Activated gamma-delta T cell (primary cell): ENCODE data around the gene DGCR2.
"Not testable (repeated sequence)": the region's sequence is repeated elsewhere in the genome, so short reads cannot be mapped to it uniquely, and the experiment has no call there.

Experiments
- DNase-seq: peaks from one replicate; lab custom pipeline; 2025; lab: John Stamatoyannopoulos, UW

The DGCR2 gene

DNA sequence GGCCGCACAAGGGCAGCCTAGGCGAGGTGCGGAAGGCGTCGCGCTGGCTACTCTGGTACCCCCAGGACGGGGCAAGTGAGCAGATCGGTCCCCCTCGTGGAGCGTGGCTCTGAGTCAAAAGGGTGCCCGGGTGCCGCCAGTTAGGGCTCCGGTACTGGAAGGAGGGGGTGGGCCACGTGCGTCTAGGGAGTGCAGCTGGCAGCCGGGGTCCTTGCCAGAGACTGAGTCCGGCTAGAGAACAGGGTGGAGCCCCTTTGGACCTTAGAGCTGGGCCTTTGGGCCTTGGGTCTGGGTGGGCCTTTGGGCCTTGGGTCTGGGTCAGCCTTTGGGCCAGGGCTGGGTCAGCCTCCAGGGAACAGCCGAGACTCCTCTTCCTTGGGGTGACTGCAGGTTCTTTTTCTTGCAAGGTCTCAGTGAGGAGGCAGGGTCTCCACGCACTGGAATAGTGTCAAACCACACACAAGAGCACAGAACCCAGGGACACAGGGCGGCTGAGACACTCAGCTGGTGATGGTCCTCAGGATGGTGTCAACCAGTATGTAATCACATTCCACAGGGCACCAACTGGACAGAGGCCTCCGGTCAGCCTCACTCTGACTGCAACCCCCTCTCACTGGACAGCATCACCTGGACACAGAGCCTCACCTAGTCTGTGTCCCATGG lies 91.9 kb downstream of the DGCR2 start:
- DNase-seq: not testable (repeated sequence)

- not testable (repeated sequence) for DNase-seq
Measured at GRCh38 chr22:19029113-19030103, 92.8 kb downstream of the DGCR2 start.

DNA sequence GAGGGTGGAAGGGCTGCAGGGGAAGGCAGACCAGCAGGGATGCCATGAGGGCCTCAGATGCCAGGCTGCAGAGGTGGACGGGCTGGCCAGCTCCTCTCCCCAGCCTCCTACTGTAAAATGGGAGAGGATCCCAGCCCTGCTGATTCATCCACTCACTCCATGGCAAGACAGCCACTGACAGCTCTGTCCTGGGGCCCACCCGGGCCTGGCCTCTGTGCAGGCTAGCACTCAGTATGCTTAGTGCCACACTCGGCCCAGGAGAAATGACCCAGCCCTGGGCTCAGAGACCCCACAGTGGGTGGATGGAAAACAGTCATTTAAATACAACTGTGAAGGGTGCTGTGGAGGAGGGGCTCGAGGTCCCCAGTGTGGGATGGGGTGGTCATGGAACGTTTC lies 94.2 kb downstream of the DGCR2 start:
- not testable (repeated sequence) for DNase-seq

DNA sequence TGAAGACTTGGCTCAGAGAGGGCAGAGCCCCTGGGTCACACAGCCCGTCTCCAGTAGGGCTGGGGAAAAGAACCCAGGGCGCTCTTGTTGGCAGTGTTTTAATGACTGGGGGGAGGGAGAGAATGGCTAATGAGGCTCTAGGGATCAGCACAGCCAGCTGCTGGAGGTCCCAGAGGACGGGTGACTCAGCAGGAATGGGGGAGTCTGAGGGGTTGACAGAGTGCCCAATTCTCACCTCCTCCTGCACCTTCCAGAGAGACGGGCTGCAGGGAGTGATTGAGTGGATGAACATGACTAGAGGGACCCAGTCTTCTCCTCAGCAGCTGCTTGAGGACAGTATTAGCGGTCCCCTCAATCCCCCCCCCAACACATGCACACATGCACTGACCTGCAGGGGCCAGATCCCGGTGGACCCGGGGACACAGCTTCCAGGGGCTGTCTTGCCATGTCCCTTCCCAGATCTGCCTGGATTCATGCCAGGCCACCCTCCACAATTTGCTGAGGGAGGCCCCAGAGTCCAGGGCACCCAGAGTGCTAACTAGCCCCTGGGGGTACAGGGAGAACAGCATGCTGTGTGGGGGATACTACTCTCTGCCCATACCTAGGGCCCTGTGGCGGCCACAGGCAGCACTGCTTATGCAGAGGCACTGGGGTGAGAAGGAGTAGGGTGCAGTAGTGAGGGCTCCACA lies 94.7 kb downstream of the DGCR2 start:
- not testable (repeated sequence) for DNase-seq

- not testable (repeated sequence) for DNase-seq
Measured at GRCh38 chr22:19026080-19026479, 96.1 kb downstream of the DGCR2 start.

GRCh38 chr22:19024956-19025489 lies 97.2 kb downstream of the DGCR2 start:
- DNase-seq: not testable (repeated sequence)

DNA sequence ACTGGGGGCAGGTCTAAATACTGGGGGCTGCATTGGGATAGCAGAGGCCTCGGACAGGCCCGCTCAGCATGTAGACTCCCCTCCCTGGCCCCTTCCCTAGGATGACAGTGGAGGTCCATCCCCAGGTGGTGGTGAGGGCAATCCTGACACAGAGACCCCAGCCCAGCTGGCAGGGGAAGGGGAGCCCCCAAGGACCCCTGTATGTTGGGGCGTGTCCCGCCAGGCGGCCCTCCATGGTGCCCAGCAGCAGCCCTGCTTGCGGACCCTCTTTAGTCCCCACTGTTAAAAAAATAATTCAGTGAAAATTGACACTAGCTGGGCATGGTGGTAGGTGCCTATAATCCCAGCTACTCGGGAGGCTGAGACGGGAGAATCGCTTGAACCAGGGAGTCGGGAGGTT lies 98.3 kb downstream of the DGCR2 start:
- not testable (repeated sequence) for DNase-seq

- DNase-seq: no peak
Measured at GRCh38 chr22:19022755-19023154, 99.5 kb downstream of the DGCR2 start.

DNA sequence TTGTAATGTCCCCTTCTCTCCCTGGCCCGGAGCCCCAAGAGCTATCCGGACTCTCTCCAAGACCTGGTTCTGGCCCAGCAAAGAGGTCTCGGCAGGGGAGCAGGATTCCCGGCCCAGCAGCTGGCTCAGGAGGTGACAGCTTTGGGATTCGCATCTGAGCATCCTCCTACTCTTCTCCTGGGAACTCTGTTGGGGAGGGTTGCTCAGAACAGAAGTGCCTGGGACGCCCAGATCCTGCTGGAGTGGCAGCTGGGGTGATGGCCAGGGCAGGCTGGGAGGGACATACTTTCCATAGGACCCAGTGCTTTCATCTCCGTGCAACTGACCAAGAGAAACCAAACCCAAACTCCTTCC lies 102.6 kb downstream of the DGCR2 start:
- no peak for DNase-seq

- DNase-seq: no peak
Measured at GRCh38 chr22:19019029-19019678, 103.1 kb downstream of the DGCR2 start.

GRCh38 chr22:19018256-19018655 lies 104.0 kb downstream of the DGCR2 start:
- no peak for DNase-seq

DNA sequence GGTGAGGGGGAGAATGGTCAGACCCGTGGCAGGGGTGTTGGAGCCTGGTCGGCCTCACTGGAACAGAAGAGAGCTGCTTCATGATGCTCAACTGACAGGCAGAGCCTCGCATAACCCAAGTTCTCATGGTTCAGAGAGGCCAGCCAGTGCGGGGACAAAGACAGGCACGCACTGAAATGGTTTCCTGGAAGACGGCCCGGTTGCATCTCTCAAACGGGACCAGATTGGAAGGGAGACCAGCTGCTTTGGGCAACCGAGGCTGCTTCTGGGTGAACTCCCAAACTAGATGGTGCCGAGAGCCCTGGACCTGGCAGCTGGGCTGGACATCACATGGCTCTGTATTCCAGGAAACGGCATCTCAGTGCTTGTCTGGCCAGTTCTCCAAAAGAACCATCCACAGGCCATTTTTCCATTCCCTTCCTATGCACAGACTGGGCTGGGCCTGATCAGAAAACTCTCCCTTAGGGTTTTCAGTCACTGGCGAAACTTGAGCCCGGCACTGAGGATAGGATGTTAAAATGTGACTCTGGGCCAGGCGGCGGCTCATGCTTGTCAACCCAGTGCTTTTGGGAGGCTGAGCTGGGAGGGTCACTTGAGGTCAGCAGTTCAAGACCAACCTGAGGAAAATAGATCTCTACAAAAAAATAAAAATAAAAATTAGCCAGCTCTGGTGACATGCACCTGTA lies 106.0 kb downstream of the DGCR2 start:
- DNase-seq: no peak

DNA sequence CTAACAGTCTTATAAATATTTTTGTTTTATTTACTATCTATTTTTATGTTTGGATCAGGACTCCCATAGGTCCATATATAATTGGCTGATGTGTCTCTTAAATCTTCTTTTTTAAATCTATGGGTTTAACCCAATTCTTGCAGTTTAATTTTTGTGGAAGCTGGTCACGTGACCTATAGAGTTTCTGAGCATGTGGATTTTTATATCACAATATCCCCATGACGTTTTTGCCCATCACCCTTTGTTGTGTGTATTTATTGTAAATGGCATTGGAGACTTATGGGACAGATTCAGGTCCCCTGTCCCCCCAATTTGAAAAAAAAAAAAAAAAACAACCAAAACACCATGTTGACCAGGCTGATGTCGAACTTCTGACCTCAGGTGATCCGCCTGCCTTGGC lies 107.3 kb downstream of the DGCR2 start:
- DNase-seq: no peak

DNA sequence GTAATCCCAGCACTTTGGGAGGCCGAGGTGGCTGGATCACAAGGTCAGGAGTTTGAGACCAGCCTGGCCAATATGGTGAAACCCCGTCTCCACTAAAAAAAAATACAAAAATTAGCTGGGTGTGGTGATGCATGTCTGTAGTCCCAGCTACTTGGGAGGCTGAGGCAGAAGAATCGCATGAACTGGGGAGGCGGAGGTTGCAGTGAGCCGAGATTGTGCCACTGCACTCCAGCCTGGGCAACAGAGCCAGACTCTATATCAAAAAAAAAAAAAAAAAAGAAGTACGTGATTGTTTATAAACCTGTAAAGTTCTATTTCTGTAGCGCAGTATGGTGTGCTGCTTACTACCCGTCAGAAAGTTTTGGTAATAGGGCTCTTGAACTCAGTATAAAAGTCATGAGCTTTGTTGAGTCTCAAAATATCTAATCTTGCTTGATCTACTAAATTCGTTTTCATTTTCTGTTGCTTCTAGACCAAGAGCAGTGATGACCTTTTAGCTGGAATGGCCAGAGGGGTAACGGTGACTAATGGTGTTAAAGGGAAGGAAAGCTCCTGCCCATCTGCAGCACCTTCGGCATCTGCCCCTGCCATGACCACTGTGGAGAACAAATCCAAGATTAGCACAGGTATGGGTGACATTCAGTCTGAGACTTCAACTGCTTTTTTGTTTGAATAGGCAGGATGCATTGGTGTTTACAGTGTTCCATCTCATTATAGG lies 108.2 kb downstream of the DGCR2 start:
- not testable (repeated sequence) for DNase-seq

DNA sequence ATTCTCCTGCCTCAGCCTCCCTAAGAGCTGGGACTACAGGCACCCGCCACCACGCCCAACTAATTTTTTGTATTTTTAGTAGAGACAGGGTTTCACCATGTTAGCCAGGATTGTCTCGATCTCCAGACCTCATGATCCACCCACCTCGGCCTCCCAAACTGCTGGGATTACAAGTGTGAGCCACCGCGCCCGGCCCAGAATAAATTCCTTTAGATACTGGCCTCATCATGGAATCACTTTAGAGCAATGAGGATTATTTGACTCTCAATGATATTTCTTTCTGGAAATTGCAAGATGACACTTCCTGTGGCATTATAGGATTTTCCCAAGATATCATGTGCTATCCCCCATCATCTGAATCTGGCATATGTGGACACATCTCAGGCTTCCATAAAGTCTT lies 108.8 kb downstream of the DGCR2 start:
- not testable (repeated sequence) for DNase-seq

DNA sequence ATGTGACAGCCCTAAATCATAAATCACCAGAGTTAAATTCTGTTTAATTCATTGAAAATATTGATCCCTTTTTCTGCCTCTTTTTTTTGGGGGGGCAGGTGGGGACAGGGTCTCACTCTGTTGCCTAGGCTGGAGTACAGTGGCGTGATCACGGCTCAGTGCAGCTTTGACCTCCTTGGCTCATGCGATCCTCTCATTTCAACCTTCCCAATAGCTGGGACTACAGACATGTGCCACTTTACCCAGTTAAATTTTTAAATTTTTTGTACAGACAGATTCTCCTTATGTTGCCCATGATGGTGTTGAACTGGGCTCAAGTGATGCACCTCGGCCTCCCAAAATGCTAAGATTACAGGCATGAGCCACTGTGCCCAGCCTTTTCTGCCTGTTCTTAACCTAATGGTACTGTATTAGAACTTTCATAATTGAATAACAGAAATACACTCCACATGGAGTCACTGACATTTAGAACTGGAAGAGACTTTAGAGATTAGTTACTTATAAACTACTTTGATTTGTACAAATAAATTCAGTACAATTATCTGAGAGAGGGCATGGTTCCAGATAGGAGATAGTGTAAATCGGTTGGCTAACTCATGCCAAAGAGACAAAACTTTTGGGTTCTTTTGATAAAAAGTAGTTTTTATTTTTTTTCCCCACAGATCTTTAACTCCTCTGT lies 109.8 kb downstream of the DGCR2 start:
- no peak for DNase-seq

DNA sequence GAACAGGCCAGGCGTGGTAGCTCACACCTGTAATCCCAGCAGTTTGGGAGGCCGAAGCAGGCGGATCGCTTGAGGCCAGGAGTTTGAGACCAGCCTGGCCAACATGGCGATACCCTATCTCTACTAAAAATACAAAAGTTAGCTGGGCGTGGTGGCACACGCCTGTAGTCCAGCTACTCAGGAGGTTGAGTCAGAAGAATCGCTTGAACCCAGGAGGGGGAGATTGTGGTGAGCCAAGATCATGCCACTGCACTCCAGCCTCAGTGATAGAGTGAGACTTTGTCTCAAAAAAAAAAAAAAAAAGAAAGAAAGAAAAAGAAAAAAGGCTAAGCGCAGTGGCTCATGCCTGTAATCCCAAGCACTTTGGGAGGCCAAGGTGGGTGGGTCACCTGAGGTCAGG lies 110.6 kb downstream of the DGCR2 start:
- not testable (repeated sequence) for DNase-seq

DNA sequence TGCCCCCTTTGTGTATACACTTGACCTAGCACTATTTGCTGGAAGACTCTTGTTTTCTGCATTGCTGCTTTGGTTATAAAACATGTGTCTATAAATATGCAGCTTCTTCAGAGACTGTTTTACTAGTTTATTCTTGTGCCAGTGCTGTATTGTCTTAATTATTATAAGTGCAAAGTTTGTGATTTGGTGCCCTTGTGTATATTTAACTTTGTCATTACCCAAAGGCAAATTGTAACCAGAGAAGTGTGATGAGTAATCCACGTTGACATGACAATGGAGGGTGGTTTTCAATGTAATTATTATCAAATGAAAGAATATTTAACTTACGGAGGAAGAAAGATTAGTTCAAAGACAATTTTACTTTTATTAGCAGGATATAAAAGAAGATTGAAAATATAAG lies 111.1 kb downstream of the DGCR2 start:
- no peak for DNase-seq

GRCh38 chr22:19005905-19006304 lies 116.3 kb downstream of the DGCR2 start:
- no peak for DNase-seq

GRCh38 chr22:19004471-19004870 lies 117.7 kb downstream of the DGCR2 start:
- DNase-seq: no peak
